GM12873 (cell line): ENCODE results near the gene PPP4R3B.

ENCODE experiments used
- CTCF ChIP-seq: IDR thresholded peaks from 2 replicates; pipeline ENCODE4 v1.5.1; 2012; ENCODE audit warnings: low read depth, mild to moderate bottlenecking, moderate library complexity, low read length, control low read depth; ENCODE audit not compliant: insufficient read depth; ENCODE audit errors: missing control alignments

The PPP4R3B gene

GRCh38 chr2:55592130-55592529 is 25.3 kb downstream of the PPP4R3B start:
- TF ChIP-seq CTCF: no peak

GRCh38 chr2:55590810-55591440 is 26.5 kb downstream of the PPP4R3B start:
- TF ChIP-seq CTCF: no peak

DNA sequence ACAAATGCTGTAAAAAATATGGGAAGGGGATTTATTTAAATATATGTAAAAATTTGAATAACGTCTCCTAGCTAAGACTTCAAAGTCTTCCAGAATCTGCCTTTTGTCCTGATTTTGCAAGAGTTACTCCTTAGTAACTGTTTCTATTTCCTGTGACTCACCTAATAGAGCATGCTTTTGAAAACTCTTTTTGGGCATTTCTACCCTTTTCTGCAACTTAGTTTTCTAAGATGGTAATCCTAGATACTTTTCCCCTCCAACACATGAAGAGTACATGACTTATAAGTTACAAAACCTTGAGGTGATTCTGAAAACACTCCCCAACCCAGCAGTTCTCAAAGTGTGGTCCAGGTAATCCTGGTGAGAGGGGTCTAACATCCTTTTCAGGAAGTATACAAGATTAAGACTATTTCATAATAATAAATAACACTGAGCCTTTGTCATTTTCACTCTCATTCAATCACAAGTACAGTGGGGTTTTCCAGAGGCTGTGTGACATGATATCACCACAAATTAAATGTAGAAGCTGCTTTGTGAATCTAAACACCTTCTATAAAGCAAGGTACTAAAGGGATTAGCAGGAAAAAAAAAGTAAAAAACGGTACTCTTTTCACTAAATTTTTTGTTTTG is 31.9 kb downstream of the PPP4R3B start:
- no peak for TF ChIP-seq CTCF

GRCh38 chr2:55581874-55582547 is 35.4 kb downstream of the PPP4R3B start:
- TF ChIP-seq CTCF: no peak

- peak; percentile 30 for TF ChIP-seq CTCF
These were observed 36.0 kb downstream of the PPP4R3B start for GRCh38 chr2:55581435-55581834.

DNA sequence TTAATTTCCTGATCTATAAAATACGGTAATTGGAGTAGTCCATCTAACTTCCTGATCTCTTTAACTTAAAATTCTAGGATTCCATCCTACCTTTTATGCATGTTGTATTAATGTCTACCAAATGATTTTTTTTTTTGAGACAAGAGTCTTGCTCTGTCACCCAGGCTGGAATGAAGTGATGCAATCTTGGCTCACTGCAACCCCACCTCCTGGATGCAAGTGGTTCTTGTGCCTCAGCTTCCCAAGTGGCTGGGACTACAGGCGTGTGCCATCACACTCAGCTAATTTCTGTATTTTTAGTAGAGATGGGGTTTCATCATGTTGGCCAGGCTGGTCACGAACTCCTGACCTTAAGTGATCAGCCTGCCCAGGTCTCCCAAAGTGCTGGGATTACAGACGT is 50.1 kb downstream of the PPP4R3B start:
- TF ChIP-seq CTCF: no peak

- no peak for TF ChIP-seq CTCF
These were observed 51.8 kb downstream of the PPP4R3B start for GRCh38 chr2:55565613-55566012.
